HG02852 (cell line): ENCODE results near the gene BMP7.

Experiments used
- ATAC-seq: cut with Tn5 transposase; IDR thresholded peaks from one replicate; pipeline ENCODE4 v1.9.1; 2021; ENCODE audit warnings: mild to moderate bottlenecking, moderate library complexity; ENCODE audit not compliant: unreplicated experiment

BMP7 gene

GRCh38 chr20:57231951-57232428 lies 34.5 kb downstream of the BMP7 start:
- ATAC-seq: no peak

GRCh38 chr20:57231161-57231560 lies 35.3 kb downstream of the BMP7 start:
- no peak for ATAC-seq

- no peak for ATAC-seq
These were observed 36.2 kb downstream of the BMP7 start for GRCh38 chr20:57230247-57230646.

- ATAC-seq: no peak
These were observed 37.0 kb downstream of the BMP7 start for GRCh38 chr20:57229490-57229889.

GRCh38 chr20:57225830-57226229 lies 40.6 kb downstream of the BMP7 start:
- ATAC-seq: no peak

GRCh38 chr20:57225197-57225733 lies 41.2 kb downstream of the BMP7 start:
- ATAC-seq: no peak

- no peak for ATAC-seq
These were observed 41.8 kb downstream of the BMP7 start for GRCh38 chr20:57224641-57225138.

- no peak for ATAC-seq
These were observed 42.6 kb downstream of the BMP7 start for GRCh38 chr20:57223648-57224489.

- ATAC-seq: no peak
These were observed 43.9 kb downstream of the BMP7 start for GRCh38 chr20:57222631-57222950.

GRCh38 chr20:57221916-57222630 lies 44.4 kb downstream of the BMP7 start:
- ATAC-seq: no peak

- no peak for ATAC-seq
These were observed 45.9 kb downstream of the BMP7 start for GRCh38 chr20:57220337-57221145.

- no peak for ATAC-seq
These were observed 47.3 kb downstream of the BMP7 start for GRCh38 chr20:57219071-57219677.

GRCh38 chr20:57218489-57218888 lies 48.0 kb downstream of the BMP7 start:
- no peak for ATAC-seq

GRCh38 chr20:57217802-57218201 lies 48.6 kb downstream of the BMP7 start:
- ATAC-seq: no peak

GRCh38 chr20:57216669-57217068 lies 49.8 kb downstream of the BMP7 start:
- ATAC-seq: no peak

GRCh38 chr20:57215826-57216471 lies 50.5 kb downstream of the BMP7 start:
- ATAC-seq: no peak

- no peak for ATAC-seq
These were observed 51.0 kb downstream of the BMP7 start for GRCh38 chr20:57215426-57215825.

- ATAC-seq: no peak
These were observed 51.5 kb downstream of the BMP7 start for GRCh38 chr20:57214948-57215347.

- ATAC-seq: no peak
These were observed 52.0 kb downstream of the BMP7 start for GRCh38 chr20:57214427-57214826.

GRCh38 chr20:57213924-57214323 lies 52.5 kb downstream of the BMP7 start:
- ATAC-seq: no peak
